ENCODE measurements around the gene GLIPR1L2. TPM values are rescaled to one million over a fixed set of nuclear protein-coding genes. Genes with fewer than 3 reads are reported as not detected.
"Not testable (repeated sequence)": the region's sequence is repeated elsewhere in the genome, so short reads cannot be mapped to it uniquely, and the experiment has no call there.

GLIPR1L2 gene
- total and polyA plus RNA-seq, 2 donors (not counting 1 experiment from before 2014, with no cell fraction given), result 0.37 to 0.91 TPM

- Histone ChIP-seq H4K20me1 (ENCODE audit: control insufficient read depth, insufficient read depth, low read length, poor library complexity, severe bottlenecking) (no peaks in the 10 kb centered on the region), H3K9me3 (ENCODE audit: control extremely low read depth in 1 of 3, control insufficient read depth in 2 of 3, insufficient read depth in 1 of 3, low read length in 2 of 3) (no peaks in the 10 kb centered on the region), H3K27ac (ENCODE audit: low read length in 2 of 2) (no peak overlapping the region), H3K4me2 (replicated peaks; ENCODE audit: low read depth, low read length, poor library complexity, severe bottlenecking) (no peak overlapping the region), H3K9ac (ENCODE audit: low read length) (no peak overlapping the region), H3K4me3 (ENCODE audit: control extremely low read depth in 1 of 5, extremely low read depth in 1 of 5, insufficient read depth in 1 of 5, low read depth in 2 of 5, low read length in 4 of 5) (no peak overlapping the region), H3K4me1 (ENCODE audit: control insufficient read depth in 2 of 2, insufficient read depth in 2 of 2, low read length in 2 of 2) (no peaks in the 10 kb centered on the region), H3K27me3 (replicated peaks in 1 of 4; ENCODE audit: control extremely low read depth in 1 of 4, control insufficient read depth in 3 of 4, insufficient read depth in 4 of 4, low read length in 3 of 4) (no peaks in the 10 kb centered on the region), H3K79me2 (ENCODE audit: control insufficient read depth, insufficient read depth, low read length) (no peaks in the 10 kb centered on the region), H3K36me3 (replicated peaks in 1 of 2; ENCODE audit: control extremely low read depth in 1 of 2, control insufficient read depth in 1 of 2, extremely low read depth in 1 of 2, insufficient read depth in 2 of 2, low read length in 1 of 2) (no peaks in the 10 kb centered on the region), H2AFZ (ENCODE audit: insufficient read depth, low read depth, low read length, poor library complexity, severe bottlenecking) (no peak overlapping the region)
- no peak for DNase-seq
- no peak for TF ChIP-seq EZH2 (IDR thresholded peaks at IDR 0.05; ENCODE audit: borderline replicate concordance, insufficient read depth, low read depth, low read length, poor library complexity, severe bottlenecking)
- no peak for TF ChIP-seq CTCF (IDR thresholded peaks at IDR 0.05)
- no peaks in the 10 kb centered on the region for H3K4me1 Mint-ChIP-seq
- ChIA-PET CTCF (no interaction called here), POLR2A (no interaction called here)
- H3K27ac Mint-ChIP-seq, result no peak overlapping the region
- no peak overlapping the region for H3K4me3 Mint-ChIP-seq
- peaks cover 10% of the 10 kb centered on the region for H3K27me3 Mint-ChIP-seq
- WGBS (ENCODE audit: insufficient coverage), result no CpG with 5 or more reads among the region's 2 CpGs
- no peak for ATAC-seq (ENCODE audit: low read depth)
- H3K9me3 Mint-ChIP-seq (ENCODE audit: insufficient read depth), result peaks cover 2% of the 10 kb centered on the region
- intact Hi-C loops (cut with micrococcal nuclease), result no loop called here
Measured at GRCh38 chr12:75345531-75345930, 45.4 kb upstream of the GLIPR1L2 start.

DNA sequence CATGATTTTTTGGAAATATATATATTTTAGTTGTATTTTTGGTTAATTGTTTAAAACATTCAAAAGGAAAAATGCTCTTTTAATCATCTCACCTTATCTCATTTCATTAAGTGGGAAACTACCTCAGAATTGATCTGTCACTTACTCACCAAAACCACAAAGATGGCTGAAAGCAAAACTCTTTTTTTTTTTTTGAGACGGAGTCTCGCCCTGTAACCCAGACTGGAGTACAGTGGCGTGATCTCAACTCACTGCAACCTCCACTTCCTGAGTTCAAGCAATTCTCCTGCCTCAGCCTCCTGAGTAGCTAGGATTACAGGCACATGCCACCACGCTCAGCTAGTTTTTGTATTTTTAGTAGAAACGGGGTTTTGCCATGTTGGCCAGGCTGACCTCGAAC, 44.7 kb upstream of the GLIPR1L2 start:
- POLR2A ChIA-PET; H3K9ac ChIP-seq (ENCODE audit: low read length); H2AFZ ChIP-seq (ENCODE audit: insufficient read depth, low read depth, low read length, poor library complexity, severe bottlenecking); H3K27ac Mint-ChIP-seq; H3K27me3 ChIP-seq (replicated peaks in 1 of 4; ENCODE audit: control extremely low read depth in 1 of 4, control insufficient read depth in 3 of 4, insufficient read depth in 4 of 4, low read length in 3 of 4); H3K9me3 ChIP-seq (ENCODE audit: control extremely low read depth in 1 of 3, control insufficient read depth in 2 of 3, insufficient read depth in 1 of 3, low read length in 2 of 3); H3K4me3 ChIP-seq (ENCODE audit: control extremely low read depth in 1 of 5, extremely low read depth in 1 of 5, insufficient read depth in 1 of 5, low read depth in 2 of 5, low read length in 4 of 5); H3K4me3 Mint-ChIP-seq; H3K4me1 ChIP-seq (ENCODE audit: control insufficient read depth in 2 of 2, insufficient read depth in 2 of 2, low read length in 2 of 2); H3K4me2 ChIP-seq (replicated peaks; ENCODE audit: low read depth, low read length, poor library complexity, severe bottlenecking); H3K79me2 ChIP-seq (ENCODE audit: control insufficient read depth, insufficient read depth, low read length); H3K27ac ChIP-seq (ENCODE audit: low read length in 2 of 2); H3K4me1 Mint-ChIP-seq; H3K9me3 Mint-ChIP-seq (ENCODE audit: insufficient read depth); H4K20me1 ChIP-seq (ENCODE audit: control insufficient read depth, insufficient read depth, low read length, poor library complexity, severe bottlenecking); DNase-seq; H3K36me3 ChIP-seq (replicated peaks in 1 of 2; ENCODE audit: control extremely low read depth in 1 of 2, control insufficient read depth in 1 of 2, extremely low read depth in 1 of 2, insufficient read depth in 2 of 2, low read length in 1 of 2); CTCF ChIA-PET; intact Hi-C loops (cut with micrococcal nuclease); ATAC-seq (ENCODE audit: low read depth): not testable (repeated sequence)
- H3K27me3 Mint-ChIP-seq, result peaks cover 14% of the 10 kb centered on the region
- no CpG with 5 or more reads among the region's 6 CpGs for WGBS (ENCODE audit: insufficient coverage)

All from B cell (primary cell).